WTC11 (cell line): Measurements from ENCODE around the gene LPCAT3. TPM values are rescaled to one million over a fixed set of nuclear protein-coding genes. Genes with fewer than 3 reads are reported as not detected.

Source experiments
- ATAC-seq: fragments of 200-7000 bp; cut with Tn5 transposase; 2 replicates; pipeline ENCODE4 v1.10.0; 2021; ENCODE audit warnings: mild to moderate bottlenecking, moderate library complexity
- CTCF ChIA-PET: fragments of 300-600 bp; sonication (Branson Sonifier 250); formaldehyde crosslinking; loops from one replicate; lab custom pipeline; 2021; ENCODE audit warnings: antibody characterized with exemption; lab: Charles Lee
- POLR2A ChIA-PET: fragments of 350-600 bp; sonication (Branson Sonifier 250); formaldehyde crosslinking; loops from one replicate; lab custom pipeline; 2021; ENCODE audit warnings: antibody characterized with exemption; lab: Charles Lee
- DNase-seq: peaks from one replicate; pipeline ENCODE4 v3.0.0; 2021; ENCODE audit warnings: low spot score
- H3K27ac Mint-ChIP-seq: 2 replicates; pipeline ENCODE4 v1.8.0; 2021; ENCODE audit warnings: mixed read lengths
- H3K27me3 Mint-ChIP-seq: 2 replicates; pipeline ENCODE4 v1.8.0; 2021; ENCODE audit warnings: low read depth, mild to moderate bottlenecking, moderate library complexity, mixed read lengths
- H3K36me3 Mint-ChIP-seq: 2 replicates; pipeline ENCODE4 v1.8.0; 2021; ENCODE audit warnings: mixed read lengths
- H3K4me1 Mint-ChIP-seq: 2 replicates; pipeline ENCODE4 v1.8.0; 2022; ENCODE audit warnings: mixed read lengths
- H3K4me3 Mint-ChIP-seq: 2 replicates; pipeline ENCODE4 v1.8.0; 2021; ENCODE audit warnings: mild to moderate bottlenecking, moderate library complexity, mixed read lengths
- H3K9me3 Mint-ChIP-seq: 2 replicates; pipeline ENCODE4 v1.8.0; 2021; ENCODE audit warnings: mixed read lengths
- ATF1 ChIP-seq: sonication (generic); formaldehyde crosslinking; IDR thresholded peaks from 2 replicates; pipeline ENCODE4 v1.8.1; 2023; ENCODE audit warnings: mild to moderate bottlenecking, moderate library complexity, missing genetic modification reagents
- ATF2 ChIP-seq: sonication (generic); formaldehyde crosslinking; IDR thresholded peaks from 2 replicates; pipeline ENCODE4 v1.8.1; 2022; ENCODE audit warnings: low read depth, missing genetic modification reagents, borderline replicate concordance
- E2F5 ChIP-seq: sonication (generic); formaldehyde crosslinking; IDR thresholded peaks from 2 replicates; pipeline ENCODE4 v1.8.1; 2022; ENCODE audit warnings: mild to moderate bottlenecking, moderate library complexity, missing genetic modification reagents
- ELF4 ChIP-seq: sonication (generic); formaldehyde crosslinking; IDR thresholded peaks from 2 replicates; pipeline ENCODE4 v1.8.1; 2022; ENCODE audit warnings: low read depth, mild to moderate bottlenecking, moderate library complexity, missing genetic modification reagents
- ETV6 ChIP-seq: sonication (generic); formaldehyde crosslinking; IDR thresholded peaks from 2 replicates; pipeline ENCODE4 v1.8.1; 2022; ENCODE audit warnings: mild to moderate bottlenecking, missing genetic modification reagents
- GTF2I ChIP-seq: fragments of 250-450 bp; sonication (Bioruptor Pico); conservative IDR thresholded peaks from 2 replicates; pipeline ENCODE4 v1.4.0; 2021; ENCODE audit warnings: mild to moderate bottlenecking
- HMGA2 ChIP-seq: fragments of 250-450 bp; sonication (Bioruptor Pico); IDR thresholded peaks from 2 replicates; pipeline ENCODE4 v1.4.0; 2021; ENCODE audit warnings: mild to moderate bottlenecking, moderate library complexity
- NFE2L1 ChIP-seq: sonication (generic); formaldehyde crosslinking; IDR thresholded peaks from 2 replicates; pipeline ENCODE4 v1.8.1; 2023; ENCODE audit warnings: missing genetic modification reagents
- SMAD3 ChIP-seq: sonication (generic); formaldehyde crosslinking; IDR thresholded peaks from 2 replicates; pipeline ENCODE4 v1.8.0; 2022; ENCODE audit warnings: missing genetic modification reagents, mild to moderate bottlenecking, borderline replicate concordance
- SMAD4 ChIP-seq: sonication (generic); formaldehyde crosslinking; IDR thresholded peaks from 2 replicates; pipeline ENCODE4 v1.8.0; 2022; ENCODE audit warnings: mild to moderate bottlenecking, missing genetic modification reagents
- TEAD1 ChIP-seq: sonication (generic); formaldehyde crosslinking; IDR thresholded peaks from 2 replicates; pipeline ENCODE4 v1.8.0; 2022; ENCODE audit warnings: mild to moderate bottlenecking, missing genetic modification reagents
- TP53 ChIP-seq: sonication (generic); formaldehyde crosslinking; IDR thresholded peaks from 2 replicates; pipeline ENCODE4 v1.8.1; 2023; ENCODE audit warnings: mild to moderate bottlenecking, missing genetic modification reagents
- ZBTB43 ChIP-seq: sonication (generic); formaldehyde crosslinking; IDR thresholded peaks from 2 replicates; pipeline ENCODE4 v1.8.1; 2023; ENCODE audit warnings: mild to moderate bottlenecking, missing genetic modification reagents
- ZNF232 ChIP-seq: sonication (generic); formaldehyde crosslinking; IDR thresholded peaks from 2 replicates; pipeline ENCODE4 v1.8.0; 2022; ENCODE audit warnings: mild to moderate bottlenecking, missing genetic modification reagents
- ZNF671 ChIP-seq: fragments of 250-450 bp; sonication (Bioruptor Pico); IDR thresholded peaks from 2 replicates; pipeline ENCODE4 v1.8.0; 2021; ENCODE audit warnings: mild to moderate bottlenecking
- total RNA-seq: library from RNA; stranded (reverse); gene quantifications from 3 replicates; pipeline ENCODE4 v1.2.3, GENCODE V29; 2021
- TF ChIP-seq, protein P1 (sequence below): sonication (generic); formaldehyde crosslinking; IDR thresholded peaks from 2 replicates; pipeline ENCODE4 v1.8.0; 2023; ENCODE audit warnings: mild to moderate bottlenecking, missing genetic modification reagents
- TF ChIP-seq, protein P2 (sequence below): fragments of 250-450 bp; sonication (Bioruptor Pico); IDR thresholded peaks from 2 replicates; pipeline ENCODE4 v1.9.0; 2021; ENCODE audit warnings: moderate library complexity, mild to moderate bottlenecking, inconsistent platforms, borderline replicate concordance
- TF ChIP-seq, protein P3 (sequence below): fragments of 200-600 bp; IDR thresholded peaks from 2 replicates; pipeline ENCODE4 v1.8.0; 2022; ENCODE audit warnings: antibody characterized with exemption
- TF ChIP-seq, protein P4 (sequence below): sonication (generic); formaldehyde crosslinking; IDR thresholded peaks from 2 replicates; pipeline ENCODE4 v1.8.1; 2023; ENCODE audit warnings: mild to moderate bottlenecking, moderate library complexity, missing genetic modification reagents

LPCAT3 gene
- total RNA-seq, 1 experiment from 2014 or later: 40.0 TPM

DNA sequence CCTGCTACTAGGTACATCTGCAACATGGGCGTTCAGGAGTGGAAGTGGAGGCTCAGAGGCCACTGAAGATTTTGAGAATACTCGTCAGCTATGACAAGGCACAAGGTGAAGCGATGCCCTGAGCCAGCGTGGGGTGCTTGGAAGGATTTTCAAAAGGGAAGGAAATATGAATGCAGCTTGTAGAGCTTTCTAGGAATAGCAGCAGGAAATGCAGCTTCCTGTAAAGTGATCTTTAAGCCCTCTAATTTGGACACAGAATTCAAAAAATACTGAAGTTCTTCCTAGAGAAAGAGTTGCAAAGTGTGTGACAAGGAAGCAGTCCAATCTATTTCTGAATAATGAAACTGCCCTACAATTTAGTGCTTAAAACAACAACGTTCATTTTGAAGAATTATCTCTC is 29.0 kb upstream of the LPCAT3 start (continued):
- TF ChIP-seq, protein P1, sequence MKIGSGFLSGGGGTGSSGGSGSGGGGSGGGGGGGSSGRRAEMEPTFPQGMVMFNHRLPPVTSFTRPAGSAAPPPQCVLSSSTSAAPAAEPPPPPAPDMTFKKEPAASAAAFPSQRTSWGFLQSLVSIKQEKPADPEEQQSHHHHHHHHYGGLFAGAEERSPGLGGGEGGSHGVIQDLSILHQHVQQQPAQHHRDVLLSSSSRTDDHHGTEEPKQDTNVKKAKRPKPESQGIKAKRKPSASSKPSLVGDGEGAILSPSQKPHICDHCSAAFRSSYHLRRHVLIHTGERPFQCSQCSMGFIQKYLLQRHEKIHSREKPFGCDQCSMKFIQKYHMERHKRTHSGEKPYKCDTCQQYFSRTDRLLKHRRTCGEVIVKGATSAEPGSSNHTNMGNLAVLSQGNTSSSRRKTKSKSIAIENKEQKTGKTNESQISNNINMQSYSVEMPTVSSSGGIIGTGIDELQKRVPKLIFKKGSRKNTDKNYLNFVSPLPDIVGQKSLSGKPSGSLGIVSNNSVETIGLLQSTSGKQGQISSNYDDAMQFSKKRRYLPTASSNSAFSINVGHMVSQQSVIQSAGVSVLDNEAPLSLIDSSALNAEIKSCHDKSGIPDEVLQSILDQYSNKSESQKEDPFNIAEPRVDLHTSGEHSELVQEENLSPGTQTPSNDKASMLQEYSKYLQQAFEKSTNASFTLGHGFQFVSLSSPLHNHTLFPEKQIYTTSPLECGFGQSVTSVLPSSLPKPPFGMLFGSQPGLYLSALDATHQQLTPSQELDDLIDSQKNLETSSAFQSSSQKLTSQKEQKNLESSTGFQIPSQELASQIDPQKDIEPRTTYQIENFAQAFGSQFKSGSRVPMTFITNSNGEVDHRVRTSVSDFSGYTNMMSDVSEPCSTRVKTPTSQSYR: no peak
- TF ChIP-seq E2F5 (CRISPR knock-in tag) (no peak), HMGA2 (no peak), ZNF671 (CRISPR knock-in tag) (no peak), TEAD1 (CRISPR knock-in tag) (no peak), ELF4 (CRISPR knock-in tag) (no peak), SMAD3 (no peak), ZBTB43 (CRISPR knock-in tag) (no peak), TP53 (CRISPR knock-in tag) (no peak), ATF1 (CRISPR knock-in tag) (no peak), GTF2I (no peak)
- TF ChIP-seq, protein P2, sequence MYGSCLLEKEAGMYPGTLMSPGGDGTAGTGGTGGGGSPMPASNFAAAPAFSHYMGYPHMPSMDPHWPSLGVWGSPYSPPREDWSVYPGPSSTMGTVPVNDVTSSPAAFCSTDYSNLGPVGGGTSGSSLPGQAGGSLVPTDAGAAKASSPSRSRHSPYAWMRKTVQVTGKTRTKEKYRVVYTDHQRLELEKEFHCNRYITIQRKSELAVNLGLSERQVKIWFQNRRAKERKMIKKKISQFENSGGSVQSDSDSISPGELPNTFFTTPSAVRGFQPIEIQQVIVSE (CRISPR knock-in tag): no peak

- POLR2A ChIA-PET: no interaction called here
- no peak for ATAC-seq
These were observed 28.3 kb upstream of the LPCAT3 start for GRCh38 chr12:7046383-7047105.

More at GRCh38 chr12:7046383-7047105, 28.3 kb upstream of the LPCAT3 start:
- Mint-ChIP-seq H3K4me3 (no peak overlapping the region), H3K4me1 (no peaks in the 10 kb centered on the region), H3K9me3 (peaks cover 5% of the 10 kb centered on the region; the same call in 1 of the 2 replicates), H3K27ac (no peak overlapping the region), H3K36me3 (no peaks in the 10 kb centered on the region), H3K27me3 (peaks cover 2% of the 10 kb centered on the region; the same call in 1 of the 2 replicates)
- no peak for DNase-seq
- TF ChIP-seq SMAD4 (CRISPR knock-in tag) (no peak), NFE2L1 (CRISPR knock-in tag) (no peak), ZNF232 (CRISPR knock-in tag) (no peak), TP53 (CRISPR knock-in tag) (no peak), ATF2 (CRISPR knock-in tag) (no peak), ETV6 (CRISPR knock-in tag) (no peak), SMAD3 (no peak)
- TF ChIP-seq, protein P3, sequence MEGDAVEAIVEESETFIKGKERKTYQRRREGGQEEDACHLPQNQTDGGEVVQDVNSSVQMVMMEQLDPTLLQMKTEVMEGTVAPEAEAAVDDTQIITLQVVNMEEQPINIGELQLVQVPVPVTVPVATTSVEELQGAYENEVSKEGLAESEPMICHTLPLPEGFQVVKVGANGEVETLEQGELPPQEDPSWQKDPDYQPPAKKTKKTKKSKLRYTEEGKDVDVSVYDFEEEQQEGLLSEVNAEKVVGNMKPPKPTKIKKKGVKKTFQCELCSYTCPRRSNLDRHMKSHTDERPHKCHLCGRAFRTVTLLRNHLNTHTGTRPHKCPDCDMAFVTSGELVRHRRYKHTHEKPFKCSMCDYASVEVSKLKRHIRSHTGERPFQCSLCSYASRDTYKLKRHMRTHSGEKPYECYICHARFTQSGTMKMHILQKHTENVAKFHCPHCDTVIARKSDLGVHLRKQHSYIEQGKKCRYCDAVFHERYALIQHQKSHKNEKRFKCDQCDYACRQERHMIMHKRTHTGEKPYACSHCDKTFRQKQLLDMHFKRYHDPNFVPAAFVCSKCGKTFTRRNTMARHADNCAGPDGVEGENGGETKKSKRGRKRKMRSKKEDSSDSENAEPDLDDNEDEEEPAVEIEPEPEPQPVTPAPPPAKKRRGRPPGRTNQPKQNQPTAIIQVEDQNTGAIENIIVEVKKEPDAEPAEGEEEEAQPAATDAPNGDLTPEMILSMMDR: no peak
- TF ChIP-seq, protein P4, sequence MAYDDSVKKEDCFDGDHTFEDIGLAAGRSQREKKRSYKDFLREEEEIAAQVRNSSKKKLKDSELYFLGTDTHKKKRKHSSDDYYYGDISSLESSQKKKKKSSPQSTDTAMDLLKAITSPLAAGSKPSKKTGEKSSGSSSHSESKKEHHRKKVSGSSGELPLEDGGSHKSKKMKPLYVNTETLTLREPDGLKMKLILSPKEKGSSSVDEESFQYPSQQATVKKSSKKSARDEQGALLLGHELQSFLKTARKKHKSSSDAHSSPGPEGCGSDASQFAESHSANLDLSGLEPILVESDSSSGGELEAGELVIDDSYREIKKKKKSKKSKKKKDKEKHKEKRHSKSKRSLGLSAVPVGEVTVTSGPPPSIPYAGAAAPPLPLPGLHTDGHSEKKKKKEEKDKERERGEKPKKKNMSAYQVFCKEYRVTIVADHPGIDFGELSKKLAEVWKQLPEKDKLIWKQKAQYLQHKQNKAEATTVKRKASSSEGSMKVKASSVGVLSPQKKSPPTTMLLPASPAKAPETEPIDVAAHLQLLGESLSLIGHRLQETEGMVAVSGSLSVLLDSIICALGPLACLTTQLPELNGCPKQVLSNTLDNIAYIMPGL (CRISPR knock-in tag): no peak
- CTCF ChIA-PET: no interaction called here
